ENCODE results near the gene ITCH. TPM values are rescaled to one million over a fixed set of nuclear protein-coding genes. Genes with fewer than 3 reads are reported as not detected.
"Not testable (repeated sequence)": the region's sequence is repeated elsewhere in the genome, so short reads cannot be mapped to it uniquely, and the experiment has no call there.

The ITCH gene
- total RNA-seq, 1 experiment from 2014 or later: 68.3 TPM

GRCh38 chr20:34347571-34347970 is 15.5 kb upstream of the ITCH start:
- CTCF ChIA-PET: interaction anchor here (0.6 to 3.3 kb wide), 2 partner anchors 33 to 35 kb away, joined by 3 to 24 read pairs; no protein-coding TSS in a partner anchor
- H3K36me3 Mint-ChIP-seq (ENCODE audit: insufficient read depth, unreplicated experiment): peaks cover 4% of the 10 kb centered on the region
- intact Hi-C loops (cut with micrococcal nuclease): no loop called here

GRCh38 chr20:34350095-34350494 is 13.0 kb upstream of the ITCH start:
- CTCF ChIA-PET: interaction anchor here (3.3 kb wide), 1 partner anchor 37 kb away, joined by 24 read pairs; no protein-coding TSS in a partner anchor
- POLR2A ChIA-PET: interaction anchor here (1.2 to 2.9 kb wide), 3 partner anchors 13 to 49 kb away, joined by 3 to 15 read pairs (median 5); partner anchors contain the start of gene ITCH
- Mint-ChIP-seq H3K27me3 (ENCODE audit: insufficient read depth, unreplicated experiment) (no peaks in the 10 kb centered on the region), H3K27ac (ENCODE audit: low read depth, unreplicated experiment) (no peak overlapping the region), H3K4me3 (ENCODE audit: unreplicated experiment) (no peak overlapping the region), H3K36me3 (ENCODE audit: insufficient read depth, unreplicated experiment) (peaks cover 4% of the 10 kb centered on the region), H3K4me1 (ENCODE audit: insufficient read depth, unreplicated experiment) (no peaks in the 10 kb centered on the region), H3K9me3 (ENCODE audit: unreplicated experiment) (no peaks in the 10 kb centered on the region)
- intact Hi-C loops (cut with micrococcal nuclease): no loop called here
- TF ChIP-seq CTCF (IDR thresholded peaks at IDR 0.05; ENCODE audit: unreplicated experiment): no peak
- DNase-seq (ENCODE audit: unreplicated experiment): no peak
- BruUV-seq (replicated peaks): no TSS peak

More at GRCh38 chr20:34347571-34347970, 15.5 kb upstream of the ITCH start:
- H3K4me1 Mint-ChIP-seq (ENCODE audit: insufficient read depth, unreplicated experiment): no peaks in the 10 kb centered on the region
- no peak overlapping the region for H3K4me3 Mint-ChIP-seq (ENCODE audit: unreplicated experiment)
- H3K27ac Mint-ChIP-seq (ENCODE audit: low read depth, unreplicated experiment): no peak overlapping the region
- no TSS peak for BruUV-seq (replicated peaks)
- no peaks in the 10 kb centered on the region for H3K27me3 Mint-ChIP-seq (ENCODE audit: insufficient read depth, unreplicated experiment)
- no peak for TF ChIP-seq CTCF (IDR thresholded peaks at IDR 0.05; ENCODE audit: unreplicated experiment)
- POLR2A ChIA-PET: interaction anchor here (1.0 to 1.4 kb wide), 4 partner anchors 9 to 23 kb away, joined by 3 to 10 read pairs (median 4); partner anchors contain the start of gene ITCH
- no peaks in the 10 kb centered on the region for H3K9me3 Mint-ChIP-seq (ENCODE audit: unreplicated experiment)
- DNase-seq (ENCODE audit: unreplicated experiment): no peak

GRCh38 chr20:34353467-34353866 is 9.6 kb upstream of the ITCH start:
- CTCF ChIA-PET: interaction anchor here (0.8 to 1.7 kb wide), 2 partner anchors 40 to 162 kb away, joined by 5 to 6 read pairs; no protein-coding TSS in a partner anchor
- H3K4me3 Mint-ChIP-seq (ENCODE audit: unreplicated experiment); H3K9me3 Mint-ChIP-seq (ENCODE audit: unreplicated experiment); H3K27ac Mint-ChIP-seq (ENCODE audit: low read depth, unreplicated experiment); H3K27me3 Mint-ChIP-seq (ENCODE audit: insufficient read depth, unreplicated experiment); H3K36me3 Mint-ChIP-seq (ENCODE audit: insufficient read depth, unreplicated experiment); DNase-seq (ENCODE audit: unreplicated experiment); H3K4me1 Mint-ChIP-seq (ENCODE audit: insufficient read depth, unreplicated experiment); BruUV-seq (replicated peaks); intact Hi-C loops (cut with micrococcal nuclease): not testable (repeated sequence)
- POLR2A ChIA-PET: interaction anchor here (0.6 to 1.8 kb wide), 4 partner anchors 10 to 111 kb away, joined by 3 to 6 read pairs (median 3); partner anchors contain the start of genes AHCY and ITCH

- no peaks in the 10 kb centered on the region for H3K4me1 Mint-ChIP-seq (ENCODE audit: insufficient read depth, unreplicated experiment)
- H3K9me3 Mint-ChIP-seq (ENCODE audit: unreplicated experiment): no peaks in the 10 kb centered on the region
- CTCF ChIA-PET: interaction anchor here (1.5 kb wide), 1 partner anchor 43 kb away, joined by 8 read pairs; no protein-coding TSS in a partner anchor
- POLR2A ChIA-PET: no interaction called here
- no peak overlapping the region for H3K27ac Mint-ChIP-seq (ENCODE audit: low read depth, unreplicated experiment)
- intact Hi-C loops (cut with micrococcal nuclease): no loop called here
- no peak overlapping the region for H3K4me3 Mint-ChIP-seq (ENCODE audit: unreplicated experiment)
- BruUV-seq (replicated peaks): no TSS peak
- DNase-seq (ENCODE audit: unreplicated experiment): no peak
- no peaks in the 10 kb centered on the region for H3K36me3 Mint-ChIP-seq (ENCODE audit: insufficient read depth, unreplicated experiment)
- no peak for TF ChIP-seq CTCF (IDR thresholded peaks at IDR 0.05; ENCODE audit: unreplicated experiment)
- H3K27me3 Mint-ChIP-seq (ENCODE audit: insufficient read depth, unreplicated experiment): no peaks in the 10 kb centered on the region
Measured at GRCh38 chr20:34355427-34355826, 7.6 kb upstream of the ITCH start.

- CTCF ChIA-PET: interaction anchor here (7.7 kb wide), 1 partner anchor 46 kb away, joined by 58 read pairs; no protein-coding TSS in a partner anchor
- H3K9me3 Mint-ChIP-seq (ENCODE audit: unreplicated experiment); H3K36me3 Mint-ChIP-seq (ENCODE audit: insufficient read depth, unreplicated experiment); H3K27ac Mint-ChIP-seq (ENCODE audit: low read depth, unreplicated experiment); H3K4me3 Mint-ChIP-seq (ENCODE audit: unreplicated experiment); H3K27me3 Mint-ChIP-seq (ENCODE audit: insufficient read depth, unreplicated experiment); BruUV-seq (replicated peaks); H3K4me1 Mint-ChIP-seq (ENCODE audit: insufficient read depth, unreplicated experiment); DNase-seq (ENCODE audit: unreplicated experiment); POLR2A ChIA-PET: not testable (repeated sequence)
- intact Hi-C loops (cut with micrococcal nuclease): loop anchor here (5.0 kb wide), 1 partner anchor 47 kb away; no protein-coding TSS in a partner anchor
Measured at GRCh38 chr20:34359729-34360128, 3.3 kb upstream of the ITCH start.
